Measurements from ENCODE around the gene LPP.

Gene LPP

DNA sequence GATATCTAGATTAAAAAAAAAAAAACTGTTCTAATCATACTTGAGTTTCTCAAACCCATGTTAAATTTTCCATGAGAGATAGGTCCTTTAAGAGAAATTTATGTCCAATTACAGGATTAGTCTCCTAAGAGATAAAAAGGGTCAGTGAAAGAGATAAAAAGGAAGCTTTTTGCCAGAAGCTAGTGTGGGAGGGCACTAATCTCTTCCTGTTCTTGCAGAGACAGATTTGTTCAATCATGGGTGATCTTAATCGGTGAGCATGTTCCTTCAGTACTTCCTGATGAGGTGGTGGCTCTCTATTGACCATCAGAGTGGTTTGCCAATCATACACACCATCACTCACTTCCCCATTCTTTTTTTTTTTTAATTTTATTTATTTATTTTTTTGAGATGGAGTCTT is 16.9 kb upstream of the LPP start:
- DNase-seq (ENCODE audit: low read depth) = no peak

- no peak for DNase-seq (ENCODE audit: low read depth)
Measured at GRCh38 chr3:188139466-188139865, 14.5 kb upstream of the LPP start.

DNA sequence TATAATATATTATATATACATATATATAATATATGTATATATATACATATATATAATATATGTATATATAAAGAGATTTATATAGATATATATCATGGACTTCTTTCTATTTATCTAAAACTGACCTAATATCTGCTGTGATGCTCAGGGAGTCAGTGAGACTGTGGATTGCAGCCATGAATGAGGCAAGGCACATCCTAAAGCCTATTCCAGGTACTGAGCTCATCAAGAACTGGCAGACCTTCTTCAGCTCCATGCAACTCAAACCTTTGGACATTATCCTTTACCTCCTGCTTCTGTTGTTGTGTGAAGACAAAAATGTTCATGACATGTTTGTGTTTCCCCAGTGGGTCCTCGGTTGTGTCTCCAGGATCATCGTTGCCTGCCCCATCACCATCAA is 7.7 kb upstream of the LPP start:
- DNase-seq (ENCODE audit: low read depth) = no peak

GRCh38 chr3:188147782-188148181 is 6.2 kb upstream of the LPP start:
- no peak for DNase-seq (ENCODE audit: low read depth)

- no peak for DNase-seq (ENCODE audit: low read depth)
Measured at GRCh38 chr3:188148318-188148717, 5.6 kb upstream of the LPP start.

- no peak for DNase-seq (ENCODE audit: low read depth)
Measured at GRCh38 chr3:188149587-188149986, 4.4 kb upstream of the LPP start.

- DNase-seq (ENCODE audit: low read depth) = no peak
Measured at GRCh38 chr3:188150982-188151381, 3.0 kb upstream of the LPP start.

GRCh38 chr3:188151438-188151837 is 2.5 kb upstream of the LPP start:
- DNase-seq (ENCODE audit: low read depth) = peak; percentile 33

DNA sequence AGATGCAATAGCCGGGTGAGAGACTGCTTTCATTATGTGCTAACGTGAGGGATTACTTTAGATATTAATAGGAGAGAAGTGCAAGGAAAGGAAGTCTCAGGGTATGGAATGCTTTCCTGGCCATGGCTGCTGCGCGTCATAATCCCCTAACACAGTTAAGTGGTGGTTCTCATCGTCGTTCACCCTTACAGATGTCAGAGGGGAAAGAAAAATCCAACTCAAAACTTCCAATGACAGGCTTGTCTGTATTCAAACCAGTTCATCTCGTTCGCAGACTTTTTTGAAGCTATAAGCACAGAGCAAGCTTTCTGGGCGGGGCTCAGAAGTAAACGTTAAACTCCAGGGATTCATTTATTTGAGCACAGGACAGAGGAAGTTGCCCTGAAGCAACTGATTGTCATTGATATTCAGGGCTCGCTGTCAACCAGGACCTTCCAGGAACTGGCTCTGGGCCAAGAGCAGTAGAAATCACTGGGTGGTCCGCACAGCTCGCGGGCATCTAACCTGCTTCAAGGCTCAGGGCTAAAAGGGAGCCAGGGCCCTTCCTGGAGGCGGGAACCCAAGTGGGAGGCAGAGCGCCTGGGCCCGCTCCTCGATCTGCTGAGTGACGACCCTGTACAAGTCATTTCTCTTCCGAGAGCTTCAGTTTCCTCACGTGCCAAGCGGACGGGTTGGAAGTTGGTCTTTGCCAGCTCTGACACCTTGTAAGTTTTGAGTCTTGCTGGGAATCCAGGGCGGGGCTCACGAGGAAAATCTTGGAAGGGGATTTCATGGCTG is 1.1 kb upstream of the LPP start:
- DNase-seq (ENCODE audit: low read depth) = no peak

DNA sequence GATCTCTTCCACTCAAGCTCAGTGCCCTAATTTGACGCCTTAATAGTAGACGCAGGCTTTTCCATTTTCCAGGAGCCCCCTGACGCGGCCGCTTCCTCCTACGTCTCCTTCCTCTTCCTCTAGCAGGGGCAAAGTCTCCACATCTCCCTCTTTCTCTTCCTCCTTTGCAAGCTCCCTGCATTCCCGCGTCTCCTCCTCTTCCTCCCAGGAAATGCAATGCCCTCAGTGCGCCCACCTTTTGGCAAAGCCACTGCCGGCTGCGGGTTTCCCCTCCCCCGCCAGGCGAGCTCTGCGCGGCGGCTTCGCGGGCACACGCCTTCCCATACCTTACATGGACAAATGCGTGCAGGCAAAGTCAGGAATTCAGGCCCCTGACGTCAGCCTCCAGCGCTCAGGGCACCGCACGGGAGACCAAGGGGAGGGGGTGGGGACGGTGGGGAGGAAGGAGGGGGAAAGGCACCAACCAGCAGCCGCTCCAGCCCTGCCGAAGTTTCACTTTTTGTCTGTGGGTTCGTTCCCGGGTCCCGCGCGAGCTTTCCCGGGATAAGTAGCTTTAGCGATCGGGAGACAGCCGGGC is 432 bp upstream of the LPP start:
- peak; percentile 90 for DNase-seq (ENCODE audit: low read depth)

GRCh38 chr3:188154809-188155574 is 1.0 kb downstream of the LPP start:
- no peak for DNase-seq (ENCODE audit: low read depth)

- no peak for DNase-seq (ENCODE audit: low read depth)
Measured at GRCh38 chr3:188156056-188156455, 2.1 kb downstream of the LPP start.

DNA sequence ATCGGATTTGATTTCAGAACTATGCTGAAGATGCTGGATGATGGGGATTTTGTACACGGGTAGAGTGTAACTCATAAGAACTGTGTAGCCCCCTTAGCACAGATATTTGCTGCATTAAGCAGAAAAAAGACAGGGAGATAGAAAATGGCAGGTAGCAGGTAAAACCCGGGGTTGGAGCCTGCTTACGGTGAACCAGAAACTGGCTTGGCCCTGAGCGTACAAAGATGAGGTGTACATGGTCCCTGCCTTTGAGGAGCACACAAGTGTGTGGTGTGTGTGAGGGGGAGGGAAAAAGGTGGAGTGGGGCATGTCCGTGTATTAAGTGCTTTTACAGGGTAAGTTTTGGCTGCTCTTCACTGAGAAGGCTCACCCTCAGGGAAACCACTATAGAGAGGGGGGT is 3.5 kb downstream of the LPP start:
- DNase-seq (ENCODE audit: low read depth) = no peak

DNA sequence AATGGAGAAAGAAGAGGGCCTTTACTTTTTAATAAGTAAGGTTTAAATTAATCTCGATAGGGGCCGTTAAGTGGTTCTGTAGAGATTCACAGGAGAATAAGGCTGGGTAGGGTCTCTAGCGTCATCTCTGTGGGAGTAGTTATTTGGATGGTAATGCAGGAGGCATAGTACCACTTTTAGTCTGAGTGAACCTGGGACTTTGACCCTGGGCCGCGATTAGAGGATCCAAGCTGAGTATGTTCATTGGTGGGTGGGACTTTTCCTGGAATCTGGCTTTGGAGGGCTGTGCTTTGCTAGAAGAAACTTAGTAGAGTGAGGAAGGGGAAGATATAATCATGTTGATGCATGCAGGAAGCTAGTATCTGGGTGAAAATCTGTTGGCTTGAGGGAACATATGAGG is 4.0 kb downstream of the LPP start:
- DNase-seq (ENCODE audit: low read depth) = no peak

DNA sequence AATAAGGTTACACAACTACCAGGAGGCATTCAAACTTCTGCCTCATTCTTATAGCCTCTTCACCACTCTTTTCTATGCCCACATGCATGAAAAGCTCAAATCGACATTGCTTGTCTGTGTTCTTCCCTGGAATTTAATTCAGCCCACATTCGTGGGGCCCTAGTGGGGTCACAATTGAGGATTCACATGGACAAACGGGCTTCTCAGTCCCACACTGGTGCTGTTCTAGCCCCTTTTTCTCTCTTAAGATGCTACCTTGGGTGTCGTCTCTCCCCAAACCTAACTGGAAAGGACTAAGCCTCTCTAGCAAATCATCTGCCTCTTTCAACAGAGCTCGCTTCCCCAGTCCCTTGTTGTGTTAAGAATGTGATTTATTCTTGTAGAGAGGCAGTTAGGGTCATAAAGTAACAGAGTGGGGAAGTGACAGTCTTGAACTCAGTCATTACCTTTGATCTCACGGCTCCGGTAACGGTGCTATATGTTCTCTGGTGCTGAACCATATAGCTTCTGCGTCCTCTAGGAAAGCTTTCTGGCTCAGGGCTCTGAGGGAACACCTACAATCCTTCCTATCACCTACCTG is 4.9 kb downstream of the LPP start:
- DNase-seq (ENCODE audit: low read depth) = no peak

DNA sequence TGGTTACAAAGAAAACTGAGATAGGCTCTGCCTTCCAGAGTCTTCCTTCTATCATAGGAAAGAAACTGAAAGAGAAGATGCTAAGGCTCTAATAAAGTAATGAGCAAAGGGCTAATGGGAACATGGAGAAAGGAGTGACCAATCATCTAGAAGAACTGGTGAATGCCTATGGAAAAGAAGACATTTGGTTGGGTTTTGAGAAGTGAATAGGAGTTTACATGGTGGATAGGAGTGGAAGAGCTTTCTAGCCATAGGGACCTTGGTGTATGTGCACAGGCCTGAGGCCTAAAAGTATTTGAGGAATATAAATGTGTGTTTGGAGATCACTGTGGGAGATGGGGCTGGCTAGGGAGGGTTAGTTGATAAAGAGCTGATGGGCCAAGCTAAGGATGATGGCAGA is 6.8 kb downstream of the LPP start:
- DNase-seq (ENCODE audit: low read depth) = no peak

GRCh38 chr3:188164248-188164687 is 10.3 kb downstream of the LPP start:
- DNase-seq (ENCODE audit: low read depth) = no peak

DNA sequence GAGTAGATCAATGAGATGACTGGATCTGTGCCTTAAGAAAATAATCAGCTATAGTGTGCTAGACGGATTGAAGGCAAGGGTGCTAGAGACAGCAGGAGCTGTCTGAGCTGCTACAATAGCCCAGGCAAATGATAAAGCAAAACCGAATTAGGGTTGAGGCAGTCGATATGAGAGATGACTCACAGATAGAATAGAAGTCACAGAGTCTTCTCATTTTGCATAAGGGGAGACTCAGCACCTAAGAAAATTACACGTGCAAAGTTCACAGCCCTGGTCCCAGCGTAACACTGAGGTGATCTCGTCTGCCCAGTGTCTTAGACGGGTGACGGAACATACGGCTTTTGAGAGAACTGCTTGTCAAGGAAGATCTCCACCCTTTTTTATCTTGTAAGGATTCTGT is 11.6 kb downstream of the LPP start:
- no peak for DNase-seq (ENCODE audit: low read depth)

DNA sequence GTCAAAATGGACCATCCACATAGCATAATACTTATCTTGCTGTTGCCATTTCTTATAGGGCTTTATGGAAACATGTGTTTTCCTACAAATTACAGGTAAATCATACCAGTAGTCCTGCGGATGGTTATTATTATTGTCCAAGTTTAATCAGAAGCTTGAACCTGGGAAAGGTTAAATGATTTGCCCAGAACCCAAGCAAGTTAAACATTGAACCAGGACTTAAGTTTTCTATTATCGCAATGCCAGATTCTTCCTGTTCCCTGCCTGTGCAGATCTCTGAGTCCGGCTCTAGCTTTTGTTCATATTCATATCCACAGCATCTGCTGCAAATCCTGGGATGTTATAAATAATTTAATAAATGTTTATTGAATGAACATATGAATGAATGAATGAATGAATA is 12.5 kb downstream of the LPP start:
- DNase-seq (ENCODE audit: low read depth) = no peak

DNA sequence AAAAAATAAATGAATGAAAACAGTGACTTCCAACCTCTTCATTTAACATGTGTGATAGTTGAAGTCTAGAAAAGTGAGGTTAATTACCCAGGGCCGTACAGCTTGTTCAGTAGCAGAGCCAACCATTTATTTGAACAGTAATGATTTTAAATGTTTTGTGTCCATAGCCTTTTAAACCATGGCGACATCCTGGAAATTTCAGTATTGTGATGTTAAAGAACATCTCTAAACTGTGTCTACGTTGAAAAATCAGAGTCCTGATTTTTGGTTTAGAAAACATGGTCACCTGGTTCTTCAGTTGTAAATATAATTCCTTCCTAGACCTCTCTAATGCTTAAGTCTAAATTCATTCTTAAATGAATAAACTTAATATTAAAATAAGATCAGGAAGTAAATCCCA is 14.2 kb downstream of the LPP start:
- no peak for DNase-seq (ENCODE audit: low read depth)

GRCh38 chr3:188168648-188169047 is 14.7 kb downstream of the LPP start:
- DNase-seq (ENCODE audit: low read depth) = no peak

GRCh38 chr3:188169830-188170455 is 16.0 kb downstream of the LPP start:
- DNase-seq (ENCODE audit: low read depth) = no peak
